K562 (cell line): ENCODE data around the gene APBB2. TPM values are rescaled to one million over a fixed set of nuclear protein-coding genes. Genes with fewer than 3 reads are reported as not detected.

ENCODE experiments used
- ATAC-seq: fragments of 200-7000 bp; cut with Tn5 transposase; 3 replicates; pipeline ENCODE4 v1.9.1; 2020; ENCODE audit warnings: moderate library complexity
- BruUV-seq: library from RNA; stranded (reverse); fragments of 400-500 nt; replicated peaks from 2 replicates; lab custom pipeline; 2021; lab: Mats Ljungman, UMichigan
- CTCF ChIA-PET: fragments of 300-600 bp; formaldehyde crosslinking; extraction: SDS; loops from one replicate; lab custom pipeline; 2021; ENCODE audit warnings: low intra/inter-chr PET ratio; lab: Yijun Ruan, JAX
- POLR2A ChIA-PET: fragments of 300-600, 350-650 bp; sonication (Branson Sonifier 250); formaldehyde crosslinking; extraction: SDS; loops from one replicate; lab custom pipeline; 2021; ENCODE audit warnings: antibody characterized with exemption, inconsistent platforms; lab: Yijun Ruan, JAX
- DNase-seq, 4 experiments: peaks; one replicate each; pipeline versions ENCODE4 v3.0.0 to v3.0.0-alpha.2; 2011 to 2018; ENCODE audit warnings: low spot score in 3 of 4, mixed read lengths in 3 of 4; ENCODE audit errors: extremely low read depth in 1 of 4
- FAIRE-seq: peaks from 2 replicates; lab custom pipeline; 2011; peaks lifted over from hg19 to GRCh38; lab: Jason Lieb, UNC
- H2AFZ ChIP-seq: 2 replicates; pipeline ENCODE4 v1.6.0; 2011; ENCODE audit warnings: low read depth, low read length, control low read depth, inconsistent platforms
- H3K27ac ChIP-seq: fragments of 200-600 bp; 3 replicates; pipeline ENCODE4 v1.8.0; 2011; ENCODE audit warnings: low read depth, mild to moderate bottlenecking, control low read depth, inconsistent platforms, low read length, moderate library complexity, mixed read lengths; ENCODE audit errors: extremely low read depth
- H3K27me3 ChIP-seq, 2 experiments: fragments of 300-600 bp in 1 of 2; 2 replicates in 1 of 2; 3 replicates in 1 of 2; pipeline versions ENCODE4 v1.6.0 to v1.8.0; 2011; ENCODE audit warnings: inconsistent platforms in 2 of 2, low read length in 2 of 2, mild to moderate bottlenecking in 1 of 2, mixed read lengths in 1 of 2, moderate library complexity in 1 of 2; ENCODE audit not compliant: control insufficient read depth in 2 of 2, insufficient read depth in 2 of 2
- H3K36me3 ChIP-seq: fragments of 300-600 bp; 3 replicates; pipeline ENCODE4 v1.8.0; 2011; ENCODE audit warnings: mild to moderate bottlenecking, low read length, inconsistent platforms; ENCODE audit not compliant: control insufficient read depth, insufficient read depth
- H3K4me1 ChIP-seq, 2 experiments: fragments of 200-600 bp in 1 of 2; replicated peaks in 1 of 2; 2 replicates in 1 of 2; 3 replicates in 1 of 2; pipeline versions ENCODE4 v1.5.1 to v1.8.0; 2011; ENCODE audit warnings: inconsistent platforms in 2 of 2, low read length in 2 of 2, mild to moderate bottlenecking in 1 of 2, mixed read lengths in 1 of 2, moderate library complexity in 1 of 2; ENCODE audit not compliant: control insufficient read depth in 2 of 2, insufficient read depth in 2 of 2
- H3K4me2 ChIP-seq: 2 replicates; pipeline ENCODE4 v1.6.1; 2011; ENCODE audit warnings: low read length, control low read depth, inconsistent platforms, mixed read lengths; ENCODE audit not compliant: insufficient read depth
- H3K4me3 ChIP-seq: fragments of 200-600 bp; sonication (generic), shearing (Covaris generic); 2 replicates; pipeline ENCODE4 v1.5.1; 2016; ENCODE audit warnings: control low read depth, inconsistent platforms
- H3K79me2 ChIP-seq: fragments of 200-600 bp; 3 replicates; pipeline ENCODE4 v1.8.0; 2011; ENCODE audit warnings: low read length, inconsistent platforms; ENCODE audit not compliant: control insufficient read depth, insufficient read depth
- H3K9ac ChIP-seq, 2 experiments: 2 replicates each; pipeline versions ENCODE4 v1.6.0 to v1.6.1; 2011; ENCODE audit warnings: low read depth in 2 of 2, low read length in 2 of 2, control low read depth in 1 of 2, inconsistent platforms in 1 of 2, mild to moderate bottlenecking in 1 of 2, mixed read lengths in 1 of 2; ENCODE audit not compliant: insufficient read depth in 1 of 2
- H3K9me1 ChIP-seq: one replicate; pipeline ENCODE4 v1.6.0; 2011; ENCODE audit warnings: inconsistent platforms, mild to moderate bottlenecking, low read length, moderate library complexity; ENCODE audit not compliant: control insufficient read depth, insufficient read depth
- H3K9me3 ChIP-seq: replicated peaks from 2 replicates; pipeline ENCODE4 v1.5.1; 2011; ENCODE audit warnings: low read depth, low read length, inconsistent platforms; ENCODE audit not compliant: control insufficient read depth, insufficient read depth
- H4K20me1 ChIP-seq: replicated peaks from 2 replicates; pipeline ENCODE4 v1.6.1; 2011; ENCODE audit warnings: low read length, inconsistent platforms, mixed read lengths; ENCODE audit not compliant: control insufficient read depth, insufficient read depth
- BACH1 ChIP-seq: fragments of 200-800 bp; sonication (Bioruptor generic); IDR thresholded peaks from 2 replicates; pipeline ENCODE4 v1.6.1; 2016; ENCODE audit warnings: missing genetic modification characterization, missing compliant biosample characterization
- CCAR2 ChIP-seq: fragments of 200-400 bp; formaldehyde crosslinking; IDR thresholded peaks from 2 replicates; pipeline ENCODE4 v1.6.1; 2017; ENCODE audit warnings: mild to moderate bottlenecking, low read depth, low read length
- JUNB ChIP-seq: fragments of 450-650 bp; formaldehyde crosslinking; conservative IDR thresholded peaks from 2 replicates; pipeline ENCODE4 v1.4.0; 2020; ENCODE audit warnings: mild to moderate bottlenecking
- KAT8 ChIP-seq: fragments of 450-650 bp; IDR thresholded peaks from 2 replicates; pipeline ENCODE4 v1.6.1; 2016; ENCODE audit warnings: low read depth, mild to moderate bottlenecking
- KDM5B ChIP-seq: fragments of 200-600 bp; sonication (generic); IDR thresholded peaks from 2 replicates; pipeline ENCODE4 v1.6.1; 2012; ENCODE audit warnings: low read depth, mild to moderate bottlenecking, moderate library complexity, low read length, control low read depth, inconsistent platforms; ENCODE audit not compliant: insufficient replicate concordance
- LCOR ChIP-seq: sonication (generic); formaldehyde crosslinking; IDR thresholded peaks from 2 replicates; pipeline ENCODE4 v1.8.0; 2022; ENCODE audit warnings: mild to moderate bottlenecking, missing genetic modification reagents
- MAFK ChIP-seq: IDR thresholded peaks from 2 replicates; pipeline ENCODE4 v1.6.1; 2011; ENCODE audit warnings: low read length, improper control_type of control experiment
- NR1H2 ChIP-seq: sonication (generic); formaldehyde crosslinking; IDR thresholded peaks from 2 replicates; pipeline ENCODE4 v1.4.0; 2020; ENCODE audit warnings: mild to moderate bottlenecking, missing genetic modification reagents
- PHB2 ChIP-seq: fragments of 450-650 bp; IDR thresholded peaks from 2 replicates; pipeline ENCODE4 v1.6.1; 2017; ENCODE audit warnings: low read depth
- SMAD3 ChIP-seq: fragments of 450-650 bp; formaldehyde crosslinking; conservative IDR thresholded peaks from 2 replicates; pipeline ENCODE4 v1.4.0; 2020; ENCODE audit warnings: mild to moderate bottlenecking
- SMARCA5 ChIP-seq: fragments of 450-650 bp; IDR thresholded peaks from 2 replicates; pipeline ENCODE4 v1.6.1; 2016
- SP1 ChIP-seq: sonication (generic); formaldehyde crosslinking; IDR thresholded peaks from 2 replicates; pipeline ENCODE4 v1.8.1; 2022; ENCODE audit warnings: mild to moderate bottlenecking, missing genetic modification reagents
- YY1 ChIP-seq, 3 experiments: IDR thresholded peaks; 2 replicates each; pipeline ENCODE4 v1.6.1; 2011; ENCODE audit warnings: low read length in 2 of 3, mild to moderate bottlenecking in 2 of 3, moderate library complexity in 2 of 3, borderline replicate concordance in 1 of 3, control low read depth in 1 of 3, low read depth in 1 of 3; ENCODE audit not compliant: insufficient read depth in 3 of 3, insufficient replicate concordance in 2 of 3, control insufficient read depth in 1 of 3, insufficient read length in 1 of 3; ENCODE audit errors: extremely low read depth in 1 of 3
- WGBS: fragments of 100-300 bp; shearing (Covaris generic); methylation state at CpG from one replicate; pipeline ENCODE4 v1.1.6; 2016; ENCODE audit warnings: low coverage, mixed read lengths; ENCODE audit not compliant: insufficient coverage; ENCODE audit errors: missing lambda C conversion rate; 5-methylcytosine and 5-hydroxymethylcytosine counted together
- in situ Hi-C: fragments of 300-500 bp; cut with MboI; formaldehyde crosslinking; loops from 4 replicates; pipeline ENCODE4 v1.15.0; 2018; ENCODE audit warnings: inconsistent platforms, mixed read lengths
- intact Hi-C: fragments of 100-400 bp; cut with micrococcal nuclease; formaldehyde crosslinking; loops from 2 replicates; pipeline ENCODE4 v1.14.2; 2022
- polyA plus RNA-seq, 8 experiments: library from polyadenylated mRNA; depleted of rRNA in 4 of 8; stranded (reverse) in 5 of 8; unstranded in 3 of 8; fragments of >200 nt; fragmentation: Nextera tagmentation in 2 of 8; fragmentation: Illumina TruSeq in 1 of 8; extraction: Ambion mirVana in 2 of 8; extraction: Trizol in 1 of 8; gene quantifications; 2 replicates each; pipeline versions ENCODE4 v1.2.1 to v1.2.3, GENCODE V29; 2011 to 2014; ENCODE audit warnings: inconsistent platforms in 1 of 8, missing spikeins in 1 of 8
- total RNA-seq, 7 experiments: library from RNA; depleted of rRNA in 6 of 7; stranded (reverse); fragments of >200 nt in 6 of 7; fragmentation: Illumina TruSeq in 2 of 7; extraction: Trizol in 2 of 7; gene quantifications; 2 replicates each; pipeline versions ENCODE4 v1.2.1 to v1.2.3, GENCODE V29; 2011 to 2021; ENCODE audit warnings: low replicate concordance in 1 of 7
- TF ChIP-seq, protein P1 (sequence below): fragments of 200-400 bp; formaldehyde crosslinking; IDR thresholded peaks from 2 replicates; pipeline ENCODE4 v1.6.1; 2017; ENCODE audit warnings: mild to moderate bottlenecking, low read depth, low read length, moderate library complexity
- TF ChIP-seq, protein P2 (sequence below): fragments of 200-800 bp; sonication (Bioruptor generic); IDR thresholded peaks from 2 replicates; pipeline ENCODE4 v1.6.1; 2017; ENCODE audit warnings: missing genetic modification characterization, missing compliant biosample characterization
- TF ChIP-seq, protein P3 (sequence below): fragments of 450-650 bp; IDR thresholded peaks from 2 replicates; pipeline ENCODE4 v1.6.1; 2016; ENCODE audit warnings: low read depth, mild to moderate bottlenecking, moderate library complexity
- TF ChIP-seq, protein P4 (sequence below): fragments of 450-650 bp; formaldehyde crosslinking; IDR thresholded peaks from 2 replicates; pipeline ENCODE4 v1.4.0; 2020; ENCODE audit warnings: mild to moderate bottlenecking, moderate library complexity

APBB2 gene
- total and polyA plus RNA-seq, 9 of the 15 experiments (the other 6 are each of a cell fraction or from before 2014, with no cell fraction given): 0.08 to 2.1 (median 1.4) TPM

DNA sequence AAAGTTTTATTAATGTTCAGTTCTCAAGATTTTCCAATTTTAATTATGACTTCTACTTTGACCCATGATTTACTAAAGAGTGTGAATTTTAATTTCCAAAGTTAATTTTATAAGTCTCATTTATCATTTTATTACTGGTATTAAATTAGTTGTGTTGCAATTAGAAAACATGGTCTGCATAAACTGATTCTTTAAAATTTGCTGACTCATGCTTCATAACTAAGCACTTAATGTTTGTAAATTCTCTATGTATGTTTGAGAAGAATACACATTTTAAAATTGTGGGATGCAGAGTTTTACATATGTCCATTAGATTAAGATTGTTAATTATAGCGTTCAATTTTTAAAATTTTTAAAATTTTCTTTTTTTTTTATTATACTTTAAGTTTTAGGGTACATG, 22.2 kb upstream of the APBB2 start (continued):
- TF ChIP-seq JUNB (CRISPR knock-in tag) (no peak), KAT8 (no peak), SMARCA5 (no peak), NR1H2 (no peak), SP1 (CRISPR knock-in tag) (no peak), MAFK (peak; percentile 88), BACH1 (tag) (peak; percentile 72; the same call in 1 of the 2 replicates)
- TF ChIP-seq, protein P1, sequence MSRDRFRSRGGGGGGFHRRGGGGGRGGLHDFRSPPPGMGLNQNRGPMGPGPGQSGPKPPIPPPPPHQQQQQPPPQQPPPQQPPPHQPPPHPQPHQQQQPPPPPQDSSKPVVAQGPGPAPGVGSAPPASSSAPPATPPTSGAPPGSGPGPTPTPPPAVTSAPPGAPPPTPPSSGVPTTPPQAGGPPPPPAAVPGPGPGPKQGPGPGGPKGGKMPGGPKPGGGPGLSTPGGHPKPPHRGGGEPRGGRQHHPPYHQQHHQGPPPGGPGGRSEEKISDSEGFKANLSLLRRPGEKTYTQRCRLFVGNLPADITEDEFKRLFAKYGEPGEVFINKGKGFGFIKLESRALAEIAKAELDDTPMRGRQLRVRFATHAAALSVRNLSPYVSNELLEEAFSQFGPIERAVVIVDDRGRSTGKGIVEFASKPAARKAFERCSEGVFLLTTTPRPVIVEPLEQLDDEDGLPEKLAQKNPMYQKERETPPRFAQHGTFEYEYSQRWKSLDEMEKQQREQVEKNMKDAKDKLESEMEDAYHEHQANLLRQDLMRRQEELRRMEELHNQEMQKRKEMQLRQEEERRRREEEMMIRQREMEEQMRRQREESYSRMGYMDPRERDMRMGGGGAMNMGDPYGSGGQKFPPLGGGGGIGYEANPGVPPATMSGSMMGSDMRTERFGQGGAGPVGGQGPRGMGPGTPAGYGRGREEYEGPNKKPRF: no peak
- TF ChIP-seq, protein P2, sequence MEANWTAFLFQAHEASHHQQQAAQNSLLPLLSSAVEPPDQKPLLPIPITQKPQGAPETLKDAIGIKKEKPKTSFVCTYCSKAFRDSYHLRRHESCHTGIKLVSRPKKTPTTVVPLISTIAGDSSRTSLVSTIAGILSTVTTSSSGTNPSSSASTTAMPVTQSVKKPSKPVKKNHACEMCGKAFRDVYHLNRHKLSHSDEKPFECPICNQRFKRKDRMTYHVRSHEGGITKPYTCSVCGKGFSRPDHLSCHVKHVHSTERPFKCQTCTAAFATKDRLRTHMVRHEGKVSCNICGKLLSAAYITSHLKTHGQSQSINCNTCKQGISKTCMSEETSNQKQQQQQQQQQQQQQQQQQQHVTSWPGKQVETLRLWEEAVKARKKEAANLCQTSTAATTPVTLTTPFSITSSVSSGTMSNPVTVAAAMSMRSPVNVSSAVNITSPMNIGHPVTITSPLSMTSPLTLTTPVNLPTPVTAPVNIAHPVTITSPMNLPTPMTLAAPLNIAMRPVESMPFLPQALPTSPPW (CRISPR knock-in tag): no peak

DNA sequence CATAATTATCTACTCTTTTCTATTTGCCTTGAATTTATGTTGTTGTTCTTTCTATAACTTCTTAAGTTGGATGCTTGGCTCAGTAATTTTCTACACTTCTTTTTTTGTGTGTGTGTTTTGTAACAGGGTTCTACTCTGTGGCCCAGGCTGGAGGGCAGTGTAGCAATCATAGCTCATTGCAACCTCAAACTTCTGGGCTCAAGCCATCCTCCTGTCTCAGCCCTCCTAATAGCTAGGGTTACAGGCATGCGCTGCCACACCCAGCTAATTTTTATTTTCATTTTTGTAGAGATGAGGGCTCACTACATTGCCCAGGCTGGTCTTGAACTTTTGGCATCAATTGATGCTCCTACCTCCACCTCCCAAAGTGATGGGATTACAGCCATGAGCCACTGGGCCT, 21.7 kb upstream of the APBB2 start:
- 0% methylated on average over 1 of the region's 1 CpG for WGBS
- Histone ChIP-seq H3K27me3 (no peaks in the 10 kb centered on the region), H3K9me1 (no peaks in the 10 kb centered on the region), H3K4me1 (no peaks in the 10 kb centered on the region), H3K27ac (no peak overlapping the region), H3K4me3 (no peak overlapping the region), H3K9ac (no peak overlapping the region), H3K79me2 (no peaks in the 10 kb centered on the region), H2AFZ (no peak overlapping the region), H4K20me1 (no peaks in the 10 kb centered on the region), H3K4me2 (no peak overlapping the region), H3K36me3 (no peaks in the 10 kb centered on the region), H3K9me3 (no peaks in the 10 kb centered on the region)
- no TSS peak for BruUV-seq
- CTCF ChIA-PET: no interaction called here
- FAIRE-seq (no peak), DNase-seq (no peak), ATAC-seq (no peak)
- intact Hi-C loops (no loop called here), in situ Hi-C loops (no loop called here)
- POLR2A ChIA-PET: interaction anchor here (0.6 kb wide), 1 partner anchor 1582 kb away, joined by 3 read pairs; no protein-coding TSS in a partner anchor
- TF ChIP-seq LCOR (CRISPR knock-in tag) (no peak), YY1 (IDR thresholded peaks at IDR 0.05; ENCODE audit: borderline replicate concordance in 1 of 3, control insufficient read depth in 1 of 3, extremely low read depth in 1 of 3, insufficient read depth in 3 of 3, insufficient read length in 1 of 3, insufficient replicate concordance in 2 of 3, low read depth in 1 of 3, low read length in 2 of 3) (no peak), SMAD3 (CRISPR knock-in tag) (no peak), KDM5B (no peak), PHB2 (no peak), CCAR2 (no peak)
- TF ChIP-seq, protein P3, sequence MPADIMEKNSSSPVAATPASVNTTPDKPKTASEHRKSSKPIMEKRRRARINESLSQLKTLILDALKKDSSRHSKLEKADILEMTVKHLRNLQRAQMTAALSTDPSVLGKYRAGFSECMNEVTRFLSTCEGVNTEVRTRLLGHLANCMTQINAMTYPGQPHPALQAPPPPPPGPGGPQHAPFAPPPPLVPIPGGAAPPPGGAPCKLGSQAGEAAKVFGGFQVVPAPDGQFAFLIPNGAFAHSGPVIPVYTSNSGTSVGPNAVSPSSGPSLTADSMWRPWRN: no peak
- TF ChIP-seq, protein P4, sequence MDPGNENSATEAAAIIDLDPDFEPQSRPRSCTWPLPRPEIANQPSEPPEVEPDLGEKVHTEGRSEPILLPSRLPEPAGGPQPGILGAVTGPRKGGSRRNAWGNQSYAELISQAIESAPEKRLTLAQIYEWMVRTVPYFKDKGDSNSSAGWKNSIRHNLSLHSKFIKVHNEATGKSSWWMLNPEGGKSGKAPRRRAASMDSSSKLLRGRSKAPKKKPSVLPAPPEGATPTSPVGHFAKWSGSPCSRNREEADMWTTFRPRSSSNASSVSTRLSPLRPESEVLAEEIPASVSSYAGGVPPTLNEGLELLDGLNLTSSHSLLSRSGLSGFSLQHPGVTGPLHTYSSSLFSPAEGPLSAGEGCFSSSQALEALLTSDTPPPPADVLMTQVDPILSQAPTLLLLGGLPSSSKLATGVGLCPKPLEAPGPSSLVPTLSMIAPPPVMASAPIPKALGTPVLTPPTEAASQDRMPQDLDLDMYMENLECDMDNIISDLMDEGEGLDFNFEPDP (CRISPR knock-in tag): no peak
